Muscle of leg (tissue), 11 donors: ENCODE results near the gene HOXA9. TPM values are rescaled to one million over a fixed set of nuclear protein-coding genes. Genes with fewer than 3 reads are reported as not detected.
A peak's percentile ranks its signal among the peaks of the same experiment; 100 is the strongest.

Source experiments
- DNase-seq: peaks from one replicate; pipeline ENCODE4 v3.0.0; 2013
- H3K27ac ChIP-seq: one replicate; pipeline ENCODE4 v1.5.1; 2013; ENCODE audit warnings: mild to moderate bottlenecking, low read length, control low read depth
- H3K27me3 ChIP-seq: one replicate; pipeline ENCODE4 v1.6.1; 2013; ENCODE audit warnings: low read length; ENCODE audit not compliant: control insufficient read depth, insufficient read depth
- H3K36me3 ChIP-seq: one replicate; pipeline ENCODE4 v1.6.1; 2013; ENCODE audit warnings: low read length; ENCODE audit not compliant: control insufficient read depth, insufficient read depth
- H3K4me1 ChIP-seq: one replicate; pipeline ENCODE4 v1.6.1; 2013; ENCODE audit warnings: low read length; ENCODE audit not compliant: control insufficient read depth, insufficient read depth
- H3K4me3 ChIP-seq: one replicate; pipeline ENCODE4 v1.5.1; 2013; ENCODE audit warnings: low read length, control low read depth
- H3K9me3 ChIP-seq: replicated peaks from 2 replicates; pipeline ENCODE4 v1.6.1; 2013; ENCODE audit warnings: low read depth, low read length; ENCODE audit not compliant: control insufficient read depth
- WGBS: methylation state at CpG from one replicate; pipeline ENCODE4 v1.1.5; 2013; ENCODE audit warnings: missing lambda C conversion rate; ENCODE audit not compliant: insufficient coverage; 5-methylcytosine and 5-hydroxymethylcytosine counted together
- polyA plus RNA-seq, 8 donors: library from polyadenylated mRNA; unstranded; fragments of 120-200 nt; gene quantifications; one replicate each; pipeline versions ENCODE4 v1.2.1 to v1.2.3, GENCODE V29; 2013; ENCODE audit warnings: inconsistent platforms in 1 of 8, low replicate concordance in 1 of 8; ENCODE audit not compliant: insufficient read length in 8 of 8, insufficient read depth in 1 of 8
- total RNA-seq: library from RNA; stranded (reverse); fragments of 120-200 nt; gene quantifications from one replicate; pipeline ENCODE4 v1.2.4, GENCODE V29; 2013

Gene HOXA9
- total and polyA plus RNA-seq, 9 donors, result 16.0 to 28.5 (median 21.7) TPM

- Histone ChIP-seq H3K9me3 (no peaks in the 10 kb centered on the region), H3K4me1 (peaks cover 72% of the 10 kb centered on the region), H3K4me3 (no peak overlapping the region), H3K36me3 (no peaks in the 10 kb centered on the region), H3K27me3 (peaks cover 73% of the 10 kb centered on the region), H3K27ac (peak overlapping the region; percentile 87)
- DNase-seq, result peak; percentile 46
- WGBS, result no CpG with 5 or more reads among the region's 4 CpGs
Observed at GRCh38 chr7:27181795-27182275, 16.5 kb upstream of the HOXA9 start.

GRCh38 chr7:27180431-27181420 is 15.4 kb upstream of the HOXA9 start:
- WGBS, result 46% methylated on average over 4 of the region's 12 CpGs
- peaks cover 76% of the 10 kb centered on the region for H3K4me1 ChIP-seq
- peak overlapping the region; percentile 96 for H3K27ac ChIP-seq
- H3K4me3 ChIP-seq, result no peak overlapping the region
- peaks cover 73% of the 10 kb centered on the region for H3K27me3 ChIP-seq
- peak; percentile 50 for DNase-seq
- H3K36me3 ChIP-seq, result no peaks in the 10 kb centered on the region
- H3K9me3 ChIP-seq, result no peaks in the 10 kb centered on the region

- Histone ChIP-seq H3K4me3 (peak overlapping the region; percentile 62), H3K27me3 (peaks cover 71% of the 10 kb centered on the region), H3K27ac (peak overlapping the region; percentile 96), H3K4me1 (peaks cover 78% of the 10 kb centered on the region), H3K9me3 (no peaks in the 10 kb centered on the region), H3K36me3 (no peaks in the 10 kb centered on the region)
- peak; percentile 94 for DNase-seq
- WGBS, result 7% methylated on average over 41 of the region's 56 CpGs
Observed at GRCh38 chr7:27179503-27180430, 14.4 kb upstream of the HOXA9 start.

DNA sequence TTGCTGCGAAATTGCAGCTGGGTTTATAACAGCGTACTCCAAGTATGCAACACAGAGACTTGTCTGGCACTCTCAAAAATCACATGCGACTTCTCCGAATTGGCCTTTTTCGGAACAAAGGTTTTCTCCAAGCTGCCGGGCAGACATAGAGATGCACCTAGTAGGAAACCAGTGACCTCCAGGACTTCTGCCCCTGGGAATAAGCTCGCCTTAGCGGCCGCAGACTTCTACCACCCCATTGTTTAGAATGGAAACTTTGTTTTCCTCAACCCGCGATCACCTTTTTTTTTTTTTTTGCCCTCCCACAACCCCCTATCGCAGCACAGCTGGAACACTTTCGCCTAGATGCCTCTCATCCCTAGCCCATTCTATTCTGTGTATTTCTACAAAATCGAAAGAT is 13.7 kb upstream of the HOXA9 start:
- DNase-seq, result peak; percentile 72
- no peaks in the 10 kb centered on the region for H3K36me3 ChIP-seq
- 15% methylated on average over 9 of the region's 14 CpGs for WGBS
- peak overlapping the region; percentile 96 for H3K27ac ChIP-seq
- H3K27me3 ChIP-seq, result peaks cover 72% of the 10 kb centered on the region
- peak overlapping the region; percentile 62 for H3K4me3 ChIP-seq
- H3K9me3 ChIP-seq, result no peaks in the 10 kb centered on the region
- H3K4me1 ChIP-seq, result peaks cover 80% of the 10 kb centered on the region

DNA sequence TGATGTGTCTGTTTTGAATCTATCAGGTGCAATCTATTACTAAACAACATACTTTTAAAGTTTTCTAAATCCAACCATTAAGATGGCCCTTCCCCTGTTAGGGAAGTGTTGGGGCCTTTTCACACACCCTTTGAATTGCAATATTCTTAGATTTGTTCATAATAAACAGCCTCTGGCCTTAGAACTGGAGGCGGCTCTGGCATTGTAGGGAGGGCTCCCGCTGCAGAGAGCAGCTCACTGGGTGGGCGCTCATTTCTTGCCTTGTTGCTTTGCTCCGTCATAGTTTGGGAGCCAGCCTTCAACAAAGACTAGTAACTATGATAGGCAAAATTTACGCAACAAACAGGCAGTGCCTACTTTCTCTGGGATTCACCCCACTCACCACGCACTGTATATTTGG is 13.0 kb upstream of the HOXA9 start:
- WGBS, result 38% methylated on average over 3 of the region's 6 CpGs
- Histone ChIP-seq H3K9me3 (no peaks in the 10 kb centered on the region), H3K27ac (peak overlapping the region; percentile 96), H3K36me3 (no peaks in the 10 kb centered on the region), H3K4me1 (peaks cover 75% of the 10 kb centered on the region), H3K27me3 (peaks cover 66% of the 10 kb centered on the region), H3K4me3 (peak overlapping the region; percentile 62)
- DNase-seq, result peak; percentile 76

DNA sequence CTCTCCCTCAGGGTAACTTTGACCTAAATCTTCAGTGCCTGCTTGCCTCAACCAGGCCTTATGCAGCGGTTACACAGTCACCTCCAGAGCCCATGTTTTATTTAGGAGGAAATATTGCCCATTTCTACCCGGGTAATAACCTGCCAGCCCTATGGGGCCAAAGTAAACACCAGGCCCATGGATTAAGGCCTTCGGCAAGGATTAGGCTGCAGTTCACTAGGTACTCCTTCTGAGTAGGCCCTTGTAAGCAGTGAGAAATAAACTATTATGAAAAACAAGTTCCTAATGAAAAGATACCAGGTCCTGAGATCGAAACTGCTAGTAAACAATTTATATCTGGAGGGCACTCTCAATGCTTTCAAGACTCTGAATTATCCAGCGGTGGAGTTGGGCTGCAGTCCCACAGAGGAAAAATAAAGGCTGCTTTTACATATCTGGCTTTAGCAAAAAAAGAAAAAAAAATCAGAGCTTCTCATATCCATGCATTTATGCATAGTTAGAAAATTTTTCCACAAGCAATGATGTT is 12.5 kb upstream of the HOXA9 start:
- H3K27me3 ChIP-seq, result peaks cover 64% of the 10 kb centered on the region
- DNase-seq, result peak; percentile 47
- no CpG with 5 or more reads among the region's 5 CpGs for WGBS
- H3K4me3 ChIP-seq, result peak overlapping the region; percentile 62
- no peaks in the 10 kb centered on the region for H3K9me3 ChIP-seq
- H3K4me1 ChIP-seq, result peaks cover 70% of the 10 kb centered on the region
- H3K36me3 ChIP-seq, result no peaks in the 10 kb centered on the region
- H3K27ac ChIP-seq, result peak overlapping the region; percentile 96

GRCh38 chr7:27176962-27177794 is 11.8 kb upstream of the HOXA9 start:
- H3K27me3 ChIP-seq, result peaks cover 64% of the 10 kb centered on the region
- peak; percentile 66 for DNase-seq
- peak overlapping the region; percentile 96 for H3K27ac ChIP-seq
- peak overlapping the region; percentile 62 for H3K4me3 ChIP-seq
- WGBS, result 25% methylated on average over 12 of the region's 22 CpGs
- no peaks in the 10 kb centered on the region for H3K9me3 ChIP-seq
- peaks cover 1% of the 10 kb centered on the region for H3K36me3 ChIP-seq
- H3K4me1 ChIP-seq, result peaks cover 69% of the 10 kb centered on the region

DNA sequence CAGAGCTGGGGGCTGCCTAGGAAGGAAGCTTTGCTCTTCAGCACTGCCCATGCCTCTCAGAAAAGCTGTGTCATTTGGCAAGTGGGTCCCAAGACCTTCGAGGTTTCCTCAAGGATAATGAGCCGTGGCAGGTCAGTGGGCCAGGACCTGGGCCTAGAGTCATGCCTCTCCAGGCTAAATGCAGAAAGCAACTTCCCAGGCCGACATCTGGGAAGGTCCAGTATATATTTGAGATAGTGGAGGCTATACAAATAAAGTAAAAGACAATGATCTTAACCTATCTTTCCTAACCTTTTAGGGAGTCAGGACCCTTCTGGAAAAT is 11.1 kb upstream of the HOXA9 start:
- Histone ChIP-seq H3K4me1 (peaks cover 66% of the 10 kb centered on the region), H3K4me3 (peak overlapping the region; percentile 44), H3K36me3 (peaks cover 8% of the 10 kb centered on the region), H3K27me3 (peaks cover 65% of the 10 kb centered on the region), H3K9me3 (no peaks in the 10 kb centered on the region), H3K27ac (peak overlapping the region; percentile 96)
- 24% methylated on average over 2 of the region's 3 CpGs for WGBS
- no peak for DNase-seq
